Suprapubic skin (tissue), 4 donors: ENCODE measurements around the gene HID1.

ENCODE experiments used
- EP300 ChIP-seq: sonication (generic); formaldehyde crosslinking; IDR thresholded peaks from one replicate; pipeline ENCODE4 v1.6.1; 2017; ENCODE audit warnings: antibody characterized with exemption
- POLR2A ChIP-seq, 2 donors: fragments of 450-650 bp; IDR thresholded peaks; one replicate each; pipeline ENCODE4 v1.6.1; 2017; ENCODE audit warnings: antibody characterized with exemption in 2 of 2, mild to moderate bottlenecking in 2 of 2, moderate library complexity in 2 of 2
- POLR2AphosphoS5 ChIP-seq, 3 donors: sonication (generic); formaldehyde crosslinking; IDR thresholded peaks; one replicate each; pipeline ENCODE4 v1.6.1; 2017; ENCODE audit warnings: antibody characterized with exemption in 3 of 3
- TF ChIP-seq, protein P1 (sequence below), 2 donors: fragments of 200-600 bp in 1 of 2; fragments of 450-650 bp in 1 of 2; sonication (generic) in 1 of 2; IDR thresholded peaks; one replicate each; pipeline ENCODE4 v1.5.1; 2016 to 2019; ENCODE audit warnings: antibody characterized with exemption in 2 of 2, mild to moderate bottlenecking in 1 of 2, moderate library complexity in 1 of 2

DNA sequence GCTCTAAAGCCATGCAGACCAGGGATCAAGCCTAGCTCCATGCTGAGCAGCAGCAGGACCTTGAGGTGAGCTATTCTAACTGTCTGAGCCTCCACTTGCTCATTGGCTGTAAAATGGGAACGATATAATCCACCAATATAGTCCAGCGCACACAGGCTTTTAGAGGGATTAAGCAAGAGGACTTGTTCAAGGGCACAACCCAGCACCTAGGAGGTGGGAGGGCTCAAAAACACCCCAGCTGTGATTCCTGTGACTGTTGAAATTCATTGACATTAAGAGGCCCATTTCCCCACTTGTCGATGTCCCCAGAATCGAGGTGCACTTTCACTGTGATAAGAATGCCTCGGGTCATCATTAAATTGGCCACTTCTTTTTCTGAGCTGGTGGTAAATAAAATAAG, 53.7 kb downstream of the HID1 start:
- TF ChIP-seq, protein P1, sequence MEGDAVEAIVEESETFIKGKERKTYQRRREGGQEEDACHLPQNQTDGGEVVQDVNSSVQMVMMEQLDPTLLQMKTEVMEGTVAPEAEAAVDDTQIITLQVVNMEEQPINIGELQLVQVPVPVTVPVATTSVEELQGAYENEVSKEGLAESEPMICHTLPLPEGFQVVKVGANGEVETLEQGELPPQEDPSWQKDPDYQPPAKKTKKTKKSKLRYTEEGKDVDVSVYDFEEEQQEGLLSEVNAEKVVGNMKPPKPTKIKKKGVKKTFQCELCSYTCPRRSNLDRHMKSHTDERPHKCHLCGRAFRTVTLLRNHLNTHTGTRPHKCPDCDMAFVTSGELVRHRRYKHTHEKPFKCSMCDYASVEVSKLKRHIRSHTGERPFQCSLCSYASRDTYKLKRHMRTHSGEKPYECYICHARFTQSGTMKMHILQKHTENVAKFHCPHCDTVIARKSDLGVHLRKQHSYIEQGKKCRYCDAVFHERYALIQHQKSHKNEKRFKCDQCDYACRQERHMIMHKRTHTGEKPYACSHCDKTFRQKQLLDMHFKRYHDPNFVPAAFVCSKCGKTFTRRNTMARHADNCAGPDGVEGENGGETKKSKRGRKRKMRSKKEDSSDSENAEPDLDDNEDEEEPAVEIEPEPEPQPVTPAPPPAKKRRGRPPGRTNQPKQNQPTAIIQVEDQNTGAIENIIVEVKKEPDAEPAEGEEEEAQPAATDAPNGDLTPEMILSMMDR (IDR thresholded peaks at IDR 0.05): no peak
- no peak for TF ChIP-seq EP300
- TF ChIP-seq POLR2AphosphoS5 (IDR thresholded peaks at IDR 0.05): no peak
- TF ChIP-seq POLR2A (IDR thresholded peaks at IDR 0.05): no peak
